Measurements from ENCODE around the gene GPATCH2.
"Not testable (repeated sequence)": the region's sequence is repeated elsewhere in the genome, so short reads cannot be mapped to it uniquely, and the experiment has no call there.

GPATCH2 gene

DNA sequence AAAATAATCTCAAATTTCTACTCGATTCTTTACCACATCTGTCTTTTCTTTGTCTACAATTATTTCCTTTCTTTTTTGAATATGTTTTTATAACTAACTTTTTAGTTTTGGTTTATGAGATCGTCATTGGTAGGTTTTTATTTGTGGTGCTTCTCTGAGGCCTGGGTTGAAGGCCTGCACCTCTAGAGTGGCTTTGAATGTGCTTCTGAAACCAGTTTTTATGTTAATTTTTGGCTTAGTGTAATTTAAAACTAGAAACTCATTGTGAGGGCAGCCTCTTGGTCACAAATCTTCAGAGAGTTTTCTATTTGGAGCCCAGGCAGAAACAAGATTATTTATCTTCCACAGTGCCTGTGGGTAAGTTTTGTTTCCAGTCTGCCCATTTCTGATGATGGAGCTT lies 187.0 kb downstream of the GPATCH2 start:
- no peak for DNase-seq (ENCODE audit: low read depth)

DNA sequence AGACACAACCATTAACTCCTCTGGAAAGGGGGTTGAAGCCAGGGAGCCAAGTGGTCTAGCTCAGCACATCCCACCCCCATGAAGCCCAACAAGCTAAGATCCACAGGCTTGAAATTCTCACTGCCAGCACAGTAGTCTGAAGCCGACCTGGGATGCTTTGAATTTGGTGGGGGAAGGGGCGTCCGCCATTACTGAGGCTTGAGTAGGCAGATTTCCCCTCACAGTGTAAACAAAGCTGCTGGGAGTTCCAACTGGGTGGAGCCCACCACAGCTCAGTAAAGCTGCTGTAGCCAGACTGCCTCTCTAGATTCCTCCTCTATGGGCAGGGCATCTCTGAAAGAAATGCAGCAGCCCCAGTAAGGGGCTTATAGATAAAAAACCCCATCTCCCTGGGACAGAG lies 193.5 kb downstream of the GPATCH2 start:
- DNase-seq (ENCODE audit: low read depth) = no peak

DNA sequence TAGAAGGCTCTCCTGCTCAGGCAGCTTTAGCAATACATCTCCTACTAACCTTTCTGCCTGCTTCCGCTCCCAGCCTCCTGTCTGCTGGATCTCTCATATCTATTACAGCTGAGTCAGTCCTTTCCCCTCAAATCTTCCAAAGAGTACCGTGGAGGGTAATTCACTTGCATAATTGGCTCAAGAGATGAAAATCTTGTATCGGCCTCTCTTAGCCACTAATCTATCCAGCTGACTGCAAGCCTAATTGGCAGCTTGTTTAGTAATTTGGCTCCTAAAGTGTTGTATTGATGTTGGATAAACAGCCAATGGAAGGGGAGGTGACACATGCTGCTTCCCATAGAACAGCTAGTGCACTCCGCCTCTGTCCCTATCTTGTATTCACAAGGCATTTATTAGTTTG lies 195.7 kb downstream of the GPATCH2 start:
- DNase-seq (ENCODE audit: low read depth) = no peak

DNA sequence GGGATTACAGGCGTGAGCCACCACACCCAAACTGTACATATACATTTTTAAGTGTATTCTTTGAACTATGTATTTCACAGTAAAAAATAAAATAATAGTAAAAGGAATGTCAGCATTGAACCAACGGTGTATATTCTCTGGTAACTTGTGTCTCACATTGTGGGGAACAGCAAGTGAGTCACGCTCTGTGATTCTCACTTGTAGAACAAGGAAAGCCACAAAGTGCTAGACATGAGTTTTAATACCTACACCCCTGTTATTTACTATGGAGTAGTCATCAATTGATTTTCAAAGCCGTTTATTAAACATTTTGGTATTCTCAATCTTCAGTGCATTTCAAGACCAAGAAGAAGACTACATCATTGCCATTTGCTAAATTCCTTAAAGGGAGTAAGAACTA lies 197.2 kb downstream of the GPATCH2 start:
- DNase-seq (ENCODE audit: low read depth) = no peak

DNA sequence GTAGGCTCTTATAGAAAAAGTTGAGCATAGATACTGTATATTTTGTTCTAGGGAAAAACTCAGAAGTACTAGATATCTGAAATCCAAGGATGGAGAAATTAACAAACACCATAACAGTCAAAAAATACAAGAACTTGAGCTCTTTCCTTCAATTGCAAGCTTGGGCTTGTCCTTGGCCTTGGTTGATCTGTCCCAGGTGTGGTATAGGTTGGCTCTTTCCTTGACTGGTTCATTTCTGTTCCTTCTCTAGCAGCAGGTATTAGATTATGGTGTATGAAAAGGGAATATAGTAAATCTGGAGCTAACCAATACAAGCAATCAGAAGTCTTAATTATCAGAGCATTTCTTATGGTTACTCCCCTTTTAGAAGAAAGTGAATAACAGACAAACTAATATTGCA lies 198.6 kb downstream of the GPATCH2 start:
- DNase-seq (ENCODE audit: low read depth) = no peak

DNA sequence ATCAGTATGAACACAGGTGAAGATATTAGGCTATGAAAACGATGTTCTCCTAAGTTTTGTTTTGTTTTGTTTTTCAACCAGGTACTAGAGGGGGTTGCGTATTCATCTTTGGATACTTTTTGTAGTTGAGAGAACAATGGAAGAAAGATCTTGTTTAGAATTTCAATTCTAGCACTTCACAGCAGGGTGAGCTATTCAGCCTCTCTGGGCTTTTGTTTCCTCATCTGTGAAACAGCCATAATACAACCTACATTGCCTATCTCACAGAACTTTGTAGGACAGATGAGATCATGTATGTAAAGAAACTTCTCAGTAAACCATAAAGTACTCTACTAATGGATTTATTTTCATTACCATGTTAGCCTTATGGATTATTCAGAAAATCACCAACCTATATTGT lies 199.5 kb downstream of the GPATCH2 start:
- DNase-seq (ENCODE audit: low read depth) = no peak

DNA sequence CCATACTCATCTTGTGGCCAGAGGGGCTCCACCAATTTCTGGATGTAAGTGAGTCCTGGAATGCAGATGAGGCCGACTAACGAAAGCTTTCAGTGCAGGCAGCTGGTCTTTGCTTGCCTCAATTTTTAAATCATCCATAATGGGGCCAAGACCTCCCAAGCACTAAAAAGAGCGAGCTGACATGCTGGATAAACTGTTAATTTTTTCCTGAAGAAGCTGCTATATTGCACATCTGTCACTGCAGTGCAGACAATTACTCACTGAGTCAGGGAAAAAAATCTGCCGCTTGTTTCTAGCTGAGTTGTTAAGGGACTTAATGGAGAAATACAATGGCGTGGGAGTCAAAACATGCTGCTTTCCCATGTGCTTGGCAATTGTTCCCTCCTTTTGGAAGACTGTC lies 205.5 kb downstream of the GPATCH2 start:
- no peak for DNase-seq (ENCODE audit: low read depth)

DNA sequence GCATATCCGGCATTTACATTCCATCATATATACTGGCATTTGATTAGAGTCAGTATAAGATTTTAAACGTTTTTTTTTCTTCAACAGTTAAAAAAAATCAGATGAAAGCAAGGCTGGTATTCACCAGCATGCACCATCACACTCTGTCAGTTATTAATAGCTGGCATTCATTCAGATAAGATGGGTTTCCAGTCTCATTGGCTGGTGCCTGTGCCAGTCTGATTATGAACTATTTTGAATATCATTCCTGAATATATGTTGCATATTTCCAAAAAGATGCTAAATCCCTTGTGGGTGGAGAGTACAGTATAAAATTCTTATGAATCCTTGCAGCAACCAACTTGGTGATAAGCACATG lies 211.7 kb downstream of the GPATCH2 start:
- no peak for DNase-seq (ENCODE audit: low read depth)

DNA sequence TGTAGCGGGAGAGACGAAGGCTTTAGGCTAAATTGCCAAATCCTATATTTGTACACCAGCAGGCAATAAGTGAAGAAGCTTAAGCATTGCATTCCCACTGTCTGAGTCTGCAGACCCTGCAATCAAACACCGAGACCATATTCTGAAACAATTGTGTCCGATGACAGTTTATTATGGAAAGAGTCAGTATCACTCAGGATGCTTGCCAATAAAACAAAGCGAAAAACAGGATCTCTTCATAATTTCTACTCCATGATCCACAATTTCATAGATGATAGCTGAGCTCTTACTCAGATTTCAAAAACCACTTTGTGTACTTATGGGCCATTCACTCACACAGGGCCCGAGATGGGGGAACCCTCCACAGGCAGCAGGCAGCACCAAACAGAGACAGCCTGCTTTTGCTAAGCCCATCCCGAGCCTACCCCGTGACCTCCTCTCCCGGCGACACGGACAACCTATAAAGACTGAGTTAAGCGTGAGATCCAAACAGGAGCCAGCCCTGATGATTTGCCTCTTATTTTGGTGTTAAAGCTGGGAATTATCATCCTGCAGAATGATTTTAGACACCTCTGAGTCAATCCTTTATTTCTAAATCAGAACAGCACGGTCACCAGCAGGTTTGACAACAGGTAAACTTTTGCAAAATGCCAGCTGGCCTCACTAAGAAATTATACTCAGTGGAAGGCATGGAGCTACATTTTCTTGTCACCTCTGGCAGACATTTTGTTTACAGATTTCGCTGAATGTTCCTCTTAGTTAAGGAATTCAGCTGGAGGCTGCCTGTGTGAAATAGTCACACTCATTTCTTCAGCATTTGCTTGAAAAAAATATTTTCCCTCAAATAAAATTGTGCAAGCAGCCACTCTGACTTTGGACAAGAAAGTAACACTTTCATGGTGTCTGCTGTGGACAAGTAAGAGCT lies 212.4 kb downstream of the GPATCH2 start:
- no peak for DNase-seq (ENCODE audit: low read depth)

DNA sequence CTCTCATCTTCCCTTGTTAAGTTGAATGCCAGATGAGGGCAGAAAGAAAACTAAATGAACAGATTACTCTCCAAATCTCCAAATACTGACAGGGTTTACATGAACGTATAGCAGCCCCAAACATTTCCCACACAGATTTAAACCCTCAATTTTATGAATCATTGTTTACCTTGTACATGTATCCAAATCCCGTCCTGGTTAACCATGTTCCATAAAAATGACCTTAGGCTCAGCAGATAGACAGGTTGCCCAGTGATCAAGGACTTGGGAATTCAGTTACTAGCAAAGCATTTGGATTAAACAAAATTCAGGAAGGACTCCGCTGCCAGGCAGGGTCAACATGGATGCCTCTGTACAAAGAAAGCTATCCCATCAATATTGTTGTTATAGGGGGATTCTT lies 213.5 kb downstream of the GPATCH2 start:
- DNase-seq (ENCODE audit: low read depth) = no peak

DNA sequence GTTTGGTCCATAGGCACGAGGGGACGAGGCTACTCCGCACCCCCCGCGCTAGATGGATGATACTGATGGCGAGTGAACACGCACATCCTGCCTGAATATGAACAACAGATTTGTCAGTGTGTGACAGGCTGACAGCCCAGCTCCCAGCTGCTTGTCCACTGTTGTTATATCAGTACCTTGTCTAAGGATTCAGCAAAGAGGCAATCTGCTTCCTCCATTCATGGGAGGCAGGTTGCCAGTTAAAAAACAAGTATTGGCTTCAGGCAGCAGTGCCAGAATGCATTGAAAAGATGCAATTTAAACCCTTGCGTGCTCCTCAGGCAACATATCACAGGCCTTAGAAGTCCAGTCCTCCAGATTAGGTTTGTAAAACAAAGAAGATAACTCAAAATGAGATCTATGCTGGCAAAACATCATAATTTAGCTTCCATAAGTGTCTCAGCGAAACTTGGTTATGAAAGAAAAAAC lies 223.3 kb downstream of the GPATCH2 start:
- DNase-seq (ENCODE audit: low read depth) = no peak

DNA sequence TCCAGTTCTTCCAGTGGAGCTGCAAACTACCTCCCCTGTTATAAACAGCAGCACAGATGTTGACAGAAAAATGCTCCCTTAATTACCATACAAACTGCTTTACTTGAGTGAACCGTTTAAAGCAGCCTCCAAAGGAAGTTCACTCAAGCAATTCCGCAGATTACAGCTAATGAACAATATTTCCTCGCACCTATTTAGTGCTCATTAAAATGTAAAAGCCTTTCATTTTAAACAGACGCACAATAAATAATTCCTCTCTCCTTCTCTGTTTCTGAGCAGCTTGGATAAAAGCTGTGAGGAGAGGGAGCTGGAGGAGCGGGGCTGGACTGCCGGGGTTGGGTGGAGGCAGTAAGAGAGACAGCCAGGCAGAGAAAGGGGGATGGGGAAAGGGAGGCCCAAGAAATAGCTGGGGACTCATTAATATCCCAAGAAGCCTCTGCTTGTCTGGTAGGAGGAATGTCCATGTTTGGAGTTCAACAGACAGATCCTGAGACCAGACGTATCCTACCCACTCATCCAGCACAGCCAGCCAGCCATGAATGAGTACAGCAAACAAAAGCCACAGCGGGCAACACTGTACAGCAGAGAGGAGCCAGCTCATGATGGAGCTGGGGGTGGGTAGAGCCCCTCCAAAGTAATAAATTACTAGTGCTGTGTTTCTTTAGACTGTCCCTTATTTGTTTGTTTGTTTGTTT lies 227.7 kb downstream of the GPATCH2 start:
- DNase-seq (ENCODE audit: low read depth) = no peak

DNA sequence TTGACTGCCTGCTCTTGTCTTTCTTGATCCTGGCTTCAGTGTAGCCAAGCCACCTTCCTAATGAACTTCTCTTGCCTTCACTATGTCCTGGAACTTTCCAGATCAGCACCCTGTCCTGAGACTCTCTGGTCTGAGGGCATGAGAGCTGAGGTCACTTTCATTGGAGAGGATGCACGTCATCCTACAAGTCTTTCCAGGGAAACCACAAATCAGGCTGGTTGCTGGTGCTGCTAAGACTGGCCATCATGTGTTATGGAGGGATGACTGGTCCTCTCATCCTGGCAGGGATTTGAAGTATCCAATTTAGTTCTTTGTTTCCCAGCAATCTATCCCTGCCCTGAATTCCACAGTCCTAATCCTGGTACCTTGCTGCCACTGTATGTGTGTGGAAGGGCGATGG lies 228.6 kb downstream of the GPATCH2 start:
- DNase-seq (ENCODE audit: low read depth) = no peak

DNA sequence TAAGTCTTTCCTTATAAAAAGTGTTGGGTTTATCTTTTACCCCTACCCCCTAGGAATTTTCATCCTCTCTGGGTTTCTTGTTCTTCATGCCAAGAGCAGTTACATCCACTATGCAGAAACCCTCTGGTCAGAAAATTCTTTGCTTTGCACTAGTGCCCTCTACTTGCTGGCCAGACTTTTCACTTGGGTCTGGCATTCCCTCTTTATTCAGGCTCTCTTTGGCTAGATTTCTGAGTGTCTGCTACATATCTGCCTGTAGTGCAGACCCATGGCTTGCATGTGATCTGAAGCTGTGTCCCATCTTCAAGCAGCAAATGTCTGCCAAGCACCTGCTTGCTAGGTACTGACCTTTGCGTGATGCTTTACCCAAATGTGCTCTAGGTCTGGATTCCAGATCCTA lies 237.0 kb downstream of the GPATCH2 start:
- no peak for DNase-seq (ENCODE audit: low read depth)

DNA sequence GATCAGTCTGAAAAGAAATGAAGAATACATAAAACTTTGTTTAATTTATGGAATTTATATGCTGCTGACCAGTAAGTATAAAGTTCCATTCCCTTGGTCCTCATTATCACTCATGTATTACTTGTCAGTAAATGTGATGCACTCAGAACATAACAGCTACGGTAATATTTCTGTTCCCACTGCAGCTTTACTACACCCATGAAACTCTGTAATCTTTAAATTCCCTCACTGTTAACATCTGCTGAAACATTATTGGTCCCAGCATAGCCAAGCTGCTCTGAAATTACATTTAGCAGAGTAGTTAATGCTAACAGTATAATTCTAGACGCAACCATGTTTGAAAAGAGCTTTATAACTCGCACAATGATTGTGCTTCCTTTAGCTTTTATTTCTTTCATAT lies 238.4 kb downstream of the GPATCH2 start:
- no peak for DNase-seq (ENCODE audit: low read depth)

DNA sequence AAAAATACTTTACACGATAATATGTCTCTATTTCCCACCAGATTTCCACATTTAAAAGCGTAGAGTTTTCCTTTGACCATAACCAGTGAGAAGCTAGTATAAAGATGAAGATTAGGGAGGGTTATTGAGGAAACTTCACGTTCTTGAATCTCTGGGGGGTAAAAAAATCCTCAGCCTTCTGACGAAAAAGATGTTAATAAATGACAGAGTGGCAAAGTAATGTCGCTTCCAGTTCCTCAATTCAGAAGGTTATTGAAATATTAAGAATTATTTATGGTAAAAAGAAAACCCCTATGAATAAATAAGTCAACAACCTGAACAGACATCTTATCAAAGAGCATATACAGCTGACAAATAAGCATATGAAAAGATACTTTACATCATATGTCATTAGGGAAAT lies 241.0 kb downstream of the GPATCH2 start:
- DNase-seq (ENCODE audit: low read depth) = no peak

DNA sequence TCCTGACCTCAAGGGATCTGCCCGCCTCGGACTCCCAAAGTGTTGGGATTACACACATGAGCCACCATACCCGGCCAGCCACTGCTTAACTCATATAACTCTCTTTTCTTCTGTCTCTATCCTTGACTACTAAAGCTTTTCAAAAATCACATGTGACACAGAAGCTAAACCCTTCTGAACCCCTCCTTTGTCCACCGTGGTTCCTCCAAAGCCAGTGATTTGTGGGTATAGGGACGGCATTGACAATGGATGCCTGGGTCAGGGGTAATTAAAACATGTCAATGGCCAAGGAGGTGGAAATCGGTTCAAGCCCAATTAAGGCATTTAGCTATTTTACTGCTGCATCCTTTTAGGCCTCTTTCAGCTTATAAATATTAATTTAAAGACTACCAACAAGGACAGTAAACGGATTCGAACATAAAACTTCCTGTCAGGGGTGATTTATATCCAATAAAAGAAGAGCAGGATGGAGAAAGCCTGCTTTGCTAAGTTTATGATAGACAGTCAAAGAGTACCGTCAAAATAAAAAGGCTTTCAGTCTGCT lies 242.3 kb downstream of the GPATCH2 start:
- DNase-seq (ENCODE audit: low read depth) = no peak

DNA sequence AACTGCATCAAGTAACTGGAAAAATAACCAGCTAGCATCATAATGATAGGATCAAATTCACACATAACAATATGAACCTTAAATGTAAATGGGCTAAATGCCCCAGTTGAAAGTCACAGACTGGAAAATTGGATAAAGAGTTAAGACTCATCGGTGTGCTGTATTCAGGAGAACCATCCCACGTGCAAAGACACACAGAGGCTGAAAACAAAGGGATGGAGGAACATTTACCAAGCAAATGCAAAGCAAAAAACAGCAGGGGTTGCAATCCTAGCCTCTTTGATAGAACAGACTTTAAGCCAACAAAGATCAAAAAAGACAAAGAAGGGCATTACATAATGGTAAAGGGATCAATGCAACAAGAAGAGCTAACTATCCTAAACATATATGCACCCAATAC lies 249.1 kb downstream of the GPATCH2 start:
- DNase-seq (ENCODE audit: low read depth) = not testable (repeated sequence)

DNA sequence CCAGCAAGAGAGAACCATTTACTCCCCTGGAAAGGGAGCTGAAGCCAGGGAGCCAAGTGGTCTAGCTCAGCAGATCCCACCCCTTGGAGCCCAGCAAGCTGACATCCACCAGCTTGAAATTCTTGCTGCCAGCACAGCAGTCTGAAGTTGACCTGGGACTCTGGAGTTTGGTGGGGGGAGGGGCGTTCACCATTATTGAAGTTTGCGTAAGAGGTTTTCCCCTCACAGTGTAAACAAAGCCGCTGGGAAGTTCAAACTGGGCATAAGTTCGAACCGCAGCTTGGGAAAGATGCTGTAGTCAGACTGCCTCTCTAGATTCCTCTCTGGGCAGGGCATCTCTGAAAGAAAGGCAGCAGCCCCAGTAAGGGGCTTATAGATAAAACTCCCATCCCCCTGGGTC lies 251.1 kb downstream of the GPATCH2 start:
- DNase-seq (ENCODE audit: low read depth) = not testable (repeated sequence)

DNA sequence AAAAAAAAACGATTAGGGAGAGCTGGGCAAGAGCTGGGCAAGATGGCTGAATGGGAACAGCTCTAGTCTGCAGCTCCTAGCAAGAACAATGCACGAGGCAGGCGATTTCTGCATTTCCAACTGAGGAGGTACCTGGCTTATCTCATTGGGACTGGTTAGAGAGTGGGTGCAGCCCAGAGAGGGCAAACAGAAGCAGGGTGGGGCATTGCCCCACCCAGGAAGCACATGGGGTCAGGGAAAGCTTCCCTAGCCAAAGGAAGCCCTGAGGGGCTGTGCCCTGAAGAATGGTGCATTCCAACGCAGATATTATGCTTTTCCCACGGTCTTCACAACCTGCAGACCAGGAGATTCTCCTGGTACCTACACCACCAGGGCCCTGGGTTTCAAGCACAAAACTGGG lies 251.6 kb downstream of the GPATCH2 start:
- DNase-seq (ENCODE audit: low read depth) = no peak
